K562 (cell line): ENCODE data around the gene TBC1D5. TPM values are rescaled to one million over a fixed set of nuclear protein-coding genes. Genes with fewer than 3 reads are reported as not detected.
A peak's percentile ranks its signal among the peaks of the same experiment; 100 is the strongest.
"Not testable (repeated sequence)": the region's sequence is repeated elsewhere in the genome, so short reads cannot be mapped to it uniquely, and the experiment has no call there.

Experiments
- ATAC-seq: fragments of 200-7000 bp; cut with Tn5 transposase; 3 replicates; pipeline ENCODE4 v1.9.1; 2020; ENCODE audit warnings: moderate library complexity
- BruUV-seq: library from RNA; stranded (reverse); fragments of 400-500 nt; replicated peaks from 2 replicates; lab custom pipeline; 2021; lab: Mats Ljungman, UMichigan
- CTCF ChIA-PET: fragments of 300-600 bp; formaldehyde crosslinking; extraction: SDS; loops from one replicate; lab custom pipeline; 2021; ENCODE audit warnings: low intra/inter-chr PET ratio; lab: Yijun Ruan, JAX
- POLR2A ChIA-PET: fragments of 300-600, 350-650 bp; sonication (Branson Sonifier 250); formaldehyde crosslinking; extraction: SDS; loops from one replicate; lab custom pipeline; 2021; ENCODE audit warnings: antibody characterized with exemption, inconsistent platforms; lab: Yijun Ruan, JAX
- DNase-seq, 4 experiments: peaks; one replicate each; pipeline versions ENCODE4 v3.0.0 to v3.0.0-alpha.2; 2011 to 2018; ENCODE audit warnings: low spot score in 3 of 4, mixed read lengths in 3 of 4; ENCODE audit errors: extremely low read depth in 1 of 4
- FAIRE-seq: peaks from 2 replicates; lab custom pipeline; 2011; peaks lifted over from hg19 to GRCh38; lab: Jason Lieb, UNC
- H2AFZ ChIP-seq: 2 replicates; pipeline ENCODE4 v1.6.0; 2011; ENCODE audit warnings: low read depth, low read length, control low read depth, inconsistent platforms
- H3K27ac ChIP-seq: fragments of 200-600 bp; 3 replicates; pipeline ENCODE4 v1.8.0; 2011; ENCODE audit warnings: low read depth, mild to moderate bottlenecking, control low read depth, inconsistent platforms, low read length, moderate library complexity, mixed read lengths; ENCODE audit errors: extremely low read depth
- H3K27me3 ChIP-seq, 2 experiments: fragments of 300-600 bp in 1 of 2; 2 replicates in 1 of 2; 3 replicates in 1 of 2; pipeline versions ENCODE4 v1.6.0 to v1.8.0; 2011; ENCODE audit warnings: inconsistent platforms in 2 of 2, low read length in 2 of 2, mild to moderate bottlenecking in 1 of 2, mixed read lengths in 1 of 2, moderate library complexity in 1 of 2; ENCODE audit not compliant: control insufficient read depth in 2 of 2, insufficient read depth in 2 of 2
- H3K36me3 ChIP-seq: fragments of 300-600 bp; 3 replicates; pipeline ENCODE4 v1.8.0; 2011; ENCODE audit warnings: mild to moderate bottlenecking, low read length, inconsistent platforms; ENCODE audit not compliant: control insufficient read depth, insufficient read depth
- H3K4me1 ChIP-seq, 2 experiments: fragments of 200-600 bp in 1 of 2; replicated peaks in 1 of 2; 2 replicates in 1 of 2; 3 replicates in 1 of 2; pipeline versions ENCODE4 v1.5.1 to v1.8.0; 2011; ENCODE audit warnings: inconsistent platforms in 2 of 2, low read length in 2 of 2, mild to moderate bottlenecking in 1 of 2, mixed read lengths in 1 of 2, moderate library complexity in 1 of 2; ENCODE audit not compliant: control insufficient read depth in 2 of 2, insufficient read depth in 2 of 2
- H3K4me2 ChIP-seq: 2 replicates; pipeline ENCODE4 v1.6.1; 2011; ENCODE audit warnings: low read length, control low read depth, inconsistent platforms, mixed read lengths; ENCODE audit not compliant: insufficient read depth
- H3K4me3 ChIP-seq: fragments of 200-600 bp; sonication (generic), shearing (Covaris generic); 2 replicates; pipeline ENCODE4 v1.5.1; 2016; ENCODE audit warnings: control low read depth, inconsistent platforms
- H3K79me2 ChIP-seq: fragments of 200-600 bp; 3 replicates; pipeline ENCODE4 v1.8.0; 2011; ENCODE audit warnings: low read length, inconsistent platforms; ENCODE audit not compliant: control insufficient read depth, insufficient read depth
- H3K9ac ChIP-seq, 2 experiments: 2 replicates each; pipeline versions ENCODE4 v1.6.0 to v1.6.1; 2011; ENCODE audit warnings: low read depth in 2 of 2, low read length in 2 of 2, control low read depth in 1 of 2, inconsistent platforms in 1 of 2, mild to moderate bottlenecking in 1 of 2, mixed read lengths in 1 of 2; ENCODE audit not compliant: insufficient read depth in 1 of 2
- H3K9me1 ChIP-seq: one replicate; pipeline ENCODE4 v1.6.0; 2011; ENCODE audit warnings: inconsistent platforms, mild to moderate bottlenecking, low read length, moderate library complexity; ENCODE audit not compliant: control insufficient read depth, insufficient read depth
- H3K9me3 ChIP-seq: replicated peaks from 2 replicates; pipeline ENCODE4 v1.5.1; 2011; ENCODE audit warnings: low read depth, low read length, inconsistent platforms; ENCODE audit not compliant: control insufficient read depth, insufficient read depth
- H4K20me1 ChIP-seq: replicated peaks from 2 replicates; pipeline ENCODE4 v1.6.1; 2011; ENCODE audit warnings: low read length, inconsistent platforms, mixed read lengths; ENCODE audit not compliant: control insufficient read depth, insufficient read depth
- BCOR ChIP-seq: fragments of 450-650 bp; IDR thresholded peaks from 2 replicates; pipeline ENCODE4 v1.6.1; 2016
- KDM1A ChIP-seq, 2 experiments: fragments of 450-650 bp; IDR thresholded peaks; 2 replicates each; pipeline ENCODE4 v1.6.1; 2016; ENCODE audit warnings: mild to moderate bottlenecking in 2 of 2
- NFIC ChIP-seq: fragments of 450-650 bp; IDR thresholded peaks from 2 replicates; pipeline ENCODE4 v1.6.1; 2017; ENCODE audit warnings: mild to moderate bottlenecking, inconsistent platforms
- RBM25 ChIP-seq: fragments of 200-400 bp; formaldehyde crosslinking; IDR thresholded peaks from 2 replicates; pipeline ENCODE4 v1.6.1; 2018; ENCODE audit warnings: low read length, low read depth, moderate library complexity; ENCODE audit not compliant: severe bottlenecking
- ZNF146 ChIP-seq: IDR thresholded peaks from one replicate; pipeline ENCODE4 v1.6.1; 2018; ENCODE audit warnings: missing compliant biosample characterization; ENCODE audit not compliant: unreplicated experiment
- ZNF184 ChIP-seq: sonication (generic); formaldehyde crosslinking; IDR thresholded peaks from 2 replicates; pipeline ENCODE4 v1.5.0; 2020; ENCODE audit warnings: missing genetic modification reagents
- WGBS: fragments of 100-300 bp; shearing (Covaris generic); methylation state at CpG from one replicate; pipeline ENCODE4 v1.1.6; 2016; ENCODE audit warnings: low coverage, mixed read lengths; ENCODE audit not compliant: insufficient coverage; ENCODE audit errors: missing lambda C conversion rate; 5-methylcytosine and 5-hydroxymethylcytosine counted together
- in situ Hi-C: fragments of 300-500 bp; cut with MboI; formaldehyde crosslinking; loops from 4 replicates; pipeline ENCODE4 v1.15.0; 2018; ENCODE audit warnings: inconsistent platforms, mixed read lengths
- intact Hi-C: fragments of 100-400 bp; cut with micrococcal nuclease; formaldehyde crosslinking; loops from 2 replicates; pipeline ENCODE4 v1.14.2; 2022
- polyA plus RNA-seq, 8 experiments: library from polyadenylated mRNA; depleted of rRNA in 4 of 8; stranded (reverse) in 5 of 8; unstranded in 3 of 8; fragments of >200 nt; fragmentation: Nextera tagmentation in 2 of 8; fragmentation: Illumina TruSeq in 1 of 8; extraction: Ambion mirVana in 2 of 8; extraction: Trizol in 1 of 8; gene quantifications; 2 replicates each; pipeline versions ENCODE4 v1.2.1 to v1.2.3, GENCODE V29; 2011 to 2014; ENCODE audit warnings: inconsistent platforms in 1 of 8, missing spikeins in 1 of 8
- total RNA-seq, 7 experiments: library from RNA; depleted of rRNA in 6 of 7; stranded (reverse); fragments of >200 nt in 6 of 7; fragmentation: Illumina TruSeq in 2 of 7; extraction: Trizol in 2 of 7; gene quantifications; 2 replicates each; pipeline versions ENCODE4 v1.2.1 to v1.2.3, GENCODE V29; 2011 to 2021; ENCODE audit warnings: low replicate concordance in 1 of 7

TBC1D5 gene
- total and polyA plus RNA-seq, 9 of the 15 experiments (the other 6 are each of a cell fraction or from before 2014, with no cell fraction given): 2.9 to 38.1 (median 25.6) TPM

GRCh38 chr3:17649748-17650147 lies 92.7 kb downstream of the TBC1D5 start:
- DNase-seq, H3K9me3 ChIP-seq, H3K27me3 ChIP-seq, H3K9ac ChIP-seq, H4K20me1 ChIP-seq, H3K4me1 ChIP-seq, H2AFZ ChIP-seq, H3K36me3 ChIP-seq, FAIRE-seq, BruUV-seq, H3K27ac ChIP-seq, ATAC-seq, H3K4me2 ChIP-seq, H3K9me1 ChIP-seq, H3K79me2 ChIP-seq, CTCF ChIA-PET, H3K4me3 ChIP-seq, POLR2A ChIA-PET: not testable (repeated sequence)
- intact Hi-C loops (loop anchor here (5.0 kb wide), 1 partner anchor 217 kb away; no protein-coding TSS in a partner anchor), in situ Hi-C loops (loop anchor here (25.0 kb wide), 1 partner anchor 188 kb away; no protein-coding TSS in a partner anchor)
- TF ChIP-seq KDM1A (IDR thresholded peaks at IDR 0.05): peak in 1 of 2 experiments; percentile 19; a peak in 1 of 4 replicates
- TF ChIP-seq ZNF146 (CRISPR knock-in tag): peak; percentile 77
- 0 out of 2 replicates have a peak, but pooled peaks have one; percentile 26 for TF ChIP-seq BCOR
- WGBS: 100% methylated on average over 3 of the region's 4 CpGs

DNA sequence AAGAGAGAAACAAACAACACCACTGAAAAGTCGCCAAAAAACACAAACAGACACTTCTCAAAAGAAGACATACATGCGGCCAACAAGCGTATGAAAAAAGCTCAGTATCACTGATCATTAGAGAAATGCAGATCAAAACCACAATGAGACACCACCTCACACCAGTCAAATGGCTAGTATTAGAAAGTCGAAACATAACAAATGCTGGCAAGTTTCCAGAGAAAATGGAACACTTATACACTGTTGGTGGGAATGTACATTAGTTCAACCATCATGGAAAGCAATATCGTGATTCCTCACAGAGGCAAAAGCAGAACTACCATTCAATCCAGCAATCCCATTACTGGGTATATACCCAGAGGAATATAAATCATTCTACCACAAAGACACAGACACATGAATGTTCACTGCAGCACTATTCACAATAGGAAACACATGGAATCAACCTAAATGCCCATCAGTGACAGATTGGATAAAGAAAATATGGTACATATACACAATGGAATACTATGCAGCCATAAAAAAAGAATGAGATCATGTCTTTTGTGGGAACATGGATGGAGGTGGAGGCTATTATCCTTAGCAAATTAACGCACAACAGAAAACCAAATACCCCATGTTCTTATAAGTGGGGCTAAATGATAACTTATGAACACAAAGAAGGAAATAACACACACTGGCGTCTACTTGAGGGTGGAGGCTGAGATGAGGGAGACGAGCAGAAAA lies 93.6 kb downstream of the TBC1D5 start:
- WGBS: 71% methylated on average over 8 of the region's 8 CpGs
- H3K27ac ChIP-seq, BruUV-seq, DNase-seq, H2AFZ ChIP-seq, H3K4me1 ChIP-seq, FAIRE-seq, H3K9ac ChIP-seq, H3K9me1 ChIP-seq, CTCF ChIA-PET, H3K36me3 ChIP-seq, H3K27me3 ChIP-seq, H3K9me3 ChIP-seq, H4K20me1 ChIP-seq, H3K79me2 ChIP-seq, H3K4me3 ChIP-seq, H3K4me2 ChIP-seq: not testable (repeated sequence)
- in situ Hi-C loops: loop anchor here (25.0 kb wide), 1 partner anchor 189 kb away; no protein-coding TSS in a partner anchor
- TF ChIP-seq NFIC: peak; percentile 72
- TF ChIP-seq RBM25: peak; percentile 29
- 0 out of 2 replicates have a peak, but pooled peaks have one; percentile 24 for TF ChIP-seq BCOR
- TF ChIP-seq ZNF146 (CRISPR knock-in tag): peak; percentile 68
- TF ChIP-seq ZNF184 (CRISPR knock-in tag): peak; percentile 86
- TF ChIP-seq, all 486 proteins: peak for 5; not testable (repeated sequence) for 481
- intact Hi-C loops: loop anchor here (5.0 kb wide), 1 partner anchor 216 kb away; no protein-coding TSS in a partner anchor
- POLR2A ChIA-PET: interaction anchor here (0.6 kb wide), 1 partner anchor 12 kb away, joined by 3 read pairs; no protein-coding TSS in a partner anchor
- not testable (repeated sequence) for ATAC-seq
